Right lobe of liver (tissue), 6 donors: ENCODE data around the gene C6orf15. TPM values are rescaled to one million over a fixed set of nuclear protein-coding genes. Genes with fewer than 3 reads are reported as not detected.
A peak's percentile ranks its signal among the peaks of the same experiment; 100 is the strongest.

Experiments used
- ATAC-seq, 4 donors: fragments of 200-7000 bp; cut with Tn5 transposase; one replicate each; pipeline ENCODE4 v1.9.1; 2020; ENCODE audit warnings: mild to moderate bottlenecking in 4 of 4, moderate library complexity in 4 of 4
- DNase-seq, 3 donors: peaks; one replicate each; pipeline ENCODE4 v3.0.0-alpha.2; 2020
- H3K27ac ChIP-seq, 3 donors: fragments of 200-600 bp; one replicate each; pipeline ENCODE4 v1.8.0; 2022
- H3K27me3 ChIP-seq, 2 donors: fragments of 200-600 bp; one replicate each; pipeline ENCODE4 v1.8.0; 2022
- H3K36me3 ChIP-seq, 4 donors: fragments of 200-600 bp; sonication (generic) in 1 of 4; one replicate each; pipeline versions ENCODE4 v1.5.1 to v1.8.0; 2017 to 2022; ENCODE audit warnings: control low read depth in 1 of 4
- H3K4me1 ChIP-seq, 4 donors: fragments of 200-600 bp; sonication (generic) in 1 of 4; one replicate each; pipeline versions ENCODE4 v1.5.1 to v1.8.0; 2017 to 2022; ENCODE audit warnings: control low read depth in 1 of 4
- H3K4me3 ChIP-seq, 3 donors: fragments of 200-600 bp; one replicate each; pipeline ENCODE4 v1.8.0; 2022
- H3K9me3 ChIP-seq, 4 donors: fragments of 200-600 bp; sonication (generic) in 1 of 4; one replicate each; pipeline versions ENCODE4 v1.5.1 to v1.8.0; 2017 to 2022; ENCODE audit warnings: control low read depth in 1 of 4
- CTCF ChIP-seq, 4 donors: fragments of 200-600 bp in 3 of 4; fragments of 450-650 bp in 1 of 4; IDR thresholded peaks; one replicate each; pipeline versions ENCODE4 v1.5.1 to v1.8.0; 2016 to 2022; ENCODE audit warnings: antibody characterized with exemption in 4 of 4, mild to moderate bottlenecking in 2 of 4
- POLR2A ChIP-seq: fragments of 450-650 bp; IDR thresholded peaks from one replicate; pipeline ENCODE4 v1.6.1; 2017; ENCODE audit warnings: antibody characterized with exemption, mild to moderate bottlenecking
- WGBS: methylation state at CpG from one replicate; pipeline ENCODE4 v1.1.6; 2018; ENCODE audit warnings: low coverage, low lambda C conversion rate; ENCODE audit not compliant: insufficient coverage; ENCODE audit errors: missing lambda C conversion rate; 5-methylcytosine and 5-hydroxymethylcytosine counted together
- intact Hi-C, 2 donors: fragments of 100-400 bp; cut with DNase I; formaldehyde crosslinking; loops; one replicate each; pipeline versions ENCODE4 v1.11.2 to v1.14.1; 2022
- total RNA-seq, 6 experiments: library from RNA; depleted of rRNA in 2 of 6; stranded (reverse); fragments of >200 nt in 2 of 6; fragmentation: NEBNext Ultra II Directional in 3 of 6; extraction: Animal tissue kit (Norgen Biotek cat#: 25700) in 3 of 6; gene quantifications; one replicate each; pipeline versions ENCODE4 v1.1.0 to v1.2.4, GENCODE V29; 2016 to 2023
- donor health status: DM: no; HTN: yes; CAD: no.
- donor health status: DM: no; HTN: no; CAD: no.
- donor health status: DM: no; HTN: no; CAD: no.
- donor health status: DM: no; HTN: yes; CAD: no.
- donor health status: DM: no; HTN: yes; CAD: no.

Gene C6orf15
- total RNA-seq, 6 experiments from 2014 or later = not detected

DNA sequence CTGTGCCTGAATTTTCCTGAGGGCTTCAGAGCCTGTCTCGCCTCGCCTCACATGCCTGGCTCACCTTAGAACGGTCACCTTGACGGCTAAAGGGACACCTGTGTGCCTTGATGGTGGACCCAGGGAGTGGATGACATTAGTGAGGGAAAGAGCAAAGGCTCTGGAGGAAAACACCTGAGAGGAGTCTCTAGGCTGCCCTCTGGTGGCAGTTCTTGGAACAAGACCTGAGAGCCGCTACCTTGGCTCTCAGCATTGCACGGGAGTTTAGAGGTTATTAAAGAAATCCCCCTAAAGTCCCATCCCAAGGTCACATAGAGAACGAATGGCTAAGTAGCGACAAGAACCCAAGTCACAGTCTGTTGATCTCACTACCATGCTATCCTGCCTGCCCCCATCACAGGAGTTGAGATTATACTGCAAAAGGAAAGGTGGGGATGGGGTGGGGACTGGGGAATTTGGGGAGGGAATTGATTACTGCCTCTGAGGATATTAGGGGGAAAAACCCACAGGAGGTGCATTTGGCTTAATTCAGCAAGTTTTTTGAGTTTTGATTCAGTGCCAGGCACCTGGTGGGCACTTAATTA, 15.8 kb upstream of the C6orf15 start:
- Histone ChIP-seq H3K9me3 (no peaks in the 10 kb centered on the region), H3K4me1 (no peaks in the 10 kb centered on the region), H3K4me3 (no peak overlapping the region), H3K36me3 (no peaks in the 10 kb centered on the region), H3K27ac (no peak overlapping the region), H3K27me3 (no peaks in the 10 kb centered on the region)
- under 1% methylated on average over 8 of the region's 8 CpGs for WGBS
- TF ChIP-seq POLR2A (no peak), CTCF (IDR thresholded peaks at IDR 0.05) (peak; percentile 54 to 89 (median 83))
- intact Hi-C loops = no loop called here
- ATAC-seq (peak; percentile 81 to 89 (median 82)), DNase-seq (peak in 2 of 3 donors; percentile 64)

DNA sequence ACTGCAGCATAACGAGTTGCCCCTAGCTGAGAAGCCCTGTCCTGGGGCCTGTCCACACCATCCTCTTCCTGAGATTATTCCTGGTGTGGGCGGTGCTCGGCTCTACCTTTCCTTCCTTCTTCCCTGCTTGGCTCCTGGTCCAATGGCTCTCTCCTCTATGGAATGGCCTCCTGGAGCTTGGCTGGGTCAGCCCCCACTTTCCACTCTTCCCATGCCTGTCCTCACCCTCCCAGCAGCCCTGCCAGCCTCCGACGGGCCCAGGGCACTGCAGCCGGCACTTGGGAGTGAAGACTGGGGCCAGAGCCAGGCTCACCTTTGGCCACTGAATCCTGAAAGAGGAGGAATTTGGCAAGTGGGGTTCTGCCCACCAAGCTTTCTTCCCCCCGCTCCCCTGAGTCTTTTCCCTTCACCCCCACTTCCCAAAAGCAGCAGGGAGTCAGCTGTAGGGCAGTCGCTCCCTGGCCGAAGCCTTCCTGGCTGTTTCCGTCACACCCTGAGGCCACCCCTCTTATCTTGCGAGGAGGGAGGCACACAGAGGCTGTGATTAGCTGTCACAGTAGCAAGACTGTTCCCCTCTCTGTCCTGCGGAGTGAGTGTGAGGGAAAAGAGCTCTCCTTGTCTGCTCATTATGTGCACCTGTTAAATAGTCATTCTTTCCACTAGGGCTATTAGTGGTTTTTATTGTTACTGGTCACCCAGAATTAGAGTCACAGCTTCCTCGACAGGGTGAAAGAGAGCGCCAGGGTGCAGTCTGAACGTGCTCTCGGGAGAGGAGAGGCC, 14.2 kb upstream of the C6orf15 start:
- Histone ChIP-seq H3K36me3 (no peaks in the 10 kb centered on the region), H3K27me3 (no peaks in the 10 kb centered on the region), H3K4me3 (no peak overlapping the region), H3K4me1 (no peaks in the 10 kb centered on the region), H3K27ac (no peak overlapping the region), H3K9me3 (no peaks in the 10 kb centered on the region)
- ATAC-seq (no peak), DNase-seq (no peak)
- 59% methylated on average over 11 of the region's 16 CpGs for WGBS
- TF ChIP-seq POLR2A (no peak), CTCF (IDR thresholded peaks at IDR 0.05) (no peak)
- intact Hi-C loops = no loop called here

GRCh38 chr6:31125586-31126363, 13.4 kb upstream of the C6orf15 start:
- no peaks in the 10 kb centered on the region for H3K9me3 ChIP-seq
- no peak for ATAC-seq
- 51% methylated on average over 8 of the region's 12 CpGs for WGBS
- no peak overlapping the region for H3K27ac ChIP-seq
- no peaks in the 10 kb centered on the region for H3K27me3 ChIP-seq
- H3K4me1 ChIP-seq = no peaks in the 10 kb centered on the region
- H3K36me3 ChIP-seq = no peaks in the 10 kb centered on the region
- TF ChIP-seq POLR2A = no peak
- TF ChIP-seq CTCF (IDR thresholded peaks at IDR 0.05) = no peak
- DNase-seq = no peak
- H3K4me3 ChIP-seq = no peak overlapping the region
- intact Hi-C loops = no loop called here

- Histone ChIP-seq H3K4me3 (no peak overlapping the region), H3K36me3 (no peaks in the 10 kb centered on the region), H3K27me3 (no peaks in the 10 kb centered on the region), H3K4me1 (no peaks in the 10 kb centered on the region), H3K27ac (no peak overlapping the region), H3K9me3 (no peaks in the 10 kb centered on the region)
- TF ChIP-seq POLR2A (no peak), CTCF (IDR thresholded peaks at IDR 0.05) (no peak)
- intact Hi-C loops = no loop called here
- ATAC-seq = peak in 1 of 4 donors; percentile 42
- DNase-seq = peak in 1 of 3 donors; percentile 35
- WGBS = 60% methylated on average over 6 of the region's 8 CpGs
These were observed 12.8 kb upstream of the C6orf15 start for GRCh38 chr6:31125162-31125561.
